Heart right ventricle (tissue), 16 donors: ENCODE results near the gene C5AR2. TPM values are rescaled to one million over a fixed set of nuclear protein-coding genes. Genes with fewer than 3 reads are reported as not detected.
"Not testable (repeated sequence)": the region's sequence is repeated elsewhere in the genome, so short reads cannot be mapped to it uniquely, and the experiment has no call there.

Experiments
- ATAC-seq, 8 donors: fragments of 200-7000 bp; cut with Tn5 transposase; one replicate each; pipeline ENCODE4 v1.9.1; 2020; ENCODE audit warnings: mild to moderate bottlenecking in 8 of 8, moderate library complexity in 8 of 8, moderate number of reproducible peaks in 1 of 8
- DNase-seq, 2 donors: peaks; one replicate each; pipeline ENCODE4 v3.0.0-alpha.2; 2020
- H3K27ac ChIP-seq, 10 donors: fragments of 200-600 bp; sonication (generic) in 2 of 10; one replicate each; pipeline versions ENCODE4 v1.5.0 to v1.8.0; 2020 to 2022; ENCODE audit warnings: mild to moderate bottlenecking in 3 of 10
- H3K27me3 ChIP-seq, 7 donors: fragments of 200-600 bp; one replicate each; pipeline ENCODE4 v1.8.0; 2021 to 2022; ENCODE audit warnings: mild to moderate bottlenecking in 2 of 7
- H3K36me3 ChIP-seq, 9 donors: fragments of 200-600 bp; sonication (generic) in 1 of 9; one replicate each; pipeline versions ENCODE4 v1.5.0 to v1.8.0; 2020 to 2022; ENCODE audit warnings: mild to moderate bottlenecking in 2 of 9
- H3K4me1 ChIP-seq, 9 donors: fragments of 200-600 bp; sonication (generic) in 1 of 9; one replicate each; pipeline versions ENCODE4 v1.5.0 to v1.8.0; 2020 to 2022; ENCODE audit warnings: mild to moderate bottlenecking in 4 of 9
- H3K4me3 ChIP-seq, 10 donors: fragments of 200-600 bp; sonication (generic) in 2 of 10; one replicate each; pipeline versions ENCODE4 v1.5.0 to v1.8.0; 2020 to 2022; ENCODE audit warnings: mild to moderate bottlenecking in 7 of 10, moderate library complexity in 2 of 10
- H3K9me3 ChIP-seq, 11 donors: fragments of 200-600 bp in 10 of 11; sonication (generic) in 2 of 11; one replicate each; pipeline versions ENCODE4 v1.5.0 to v1.8.0; 2013 to 2022; ENCODE audit warnings: mild to moderate bottlenecking in 2 of 11, control low read depth in 1 of 11, moderate library complexity in 1 of 11
- WGBS, 2 donors: extraction: QIAGEN DNeasy Blood & Tissue Kit; methylation state at CpG; one replicate each; pipeline ENCODE4 v1.1.7; 2013; ENCODE audit warnings: inconsistent platforms in 1 of 2; 5-methylcytosine and 5-hydroxymethylcytosine counted together
- intact Hi-C, 10 donors: fragments of 100-400 bp; cut with DNase I; formaldehyde crosslinking; loops; one replicate each; pipeline versions ENCODE4 v1.11.1 to v1.14.2; 2022
- long read RNA-seq, 3 donors: library from polyadenylated mRNA; unstranded; transcript quantifications; one replicate each; pipeline ENCODE4 v2.0.0, GENCODE V29; 2020 to 2021
- polyA plus RNA-seq, 2 donors: library from polyadenylated mRNA; stranded (reverse); fragments of 200-250 nt; gene quantifications; one replicate each; pipeline ENCODE4 v1.2.3, GENCODE V29; 2013
- total RNA-seq, 10 donors: library from RNA; stranded (reverse); fragmentation: NEBNext Ultra II Directional in 3 of 10; extraction: Animal tissue kit (Norgen Biotek cat#: 25700) in 3 of 10; gene quantifications; one replicate each; pipeline versions ENCODE4 v1.2.1 to v1.2.4, GENCODE V29; 2021 to 2023
- TF ChIP-seq, protein P1 (sequence below), 9 donors: fragments of 200-600 bp; sonication (generic) in 2 of 9; IDR thresholded peaks; one replicate each; pipeline versions ENCODE4 v1.5.0 to v1.8.0; 2021 to 2022; ENCODE audit warnings: antibody characterized with exemption in 9 of 9, mild to moderate bottlenecking in 5 of 9, moderate library complexity in 1 of 9
- donor health status: Arrhythmogenic right ventricular cardiomyopathy.
- donor health status: ischemic (EF 13 %, LVEDD 7.1; RV severe dilation, severe dysfunction).
- donor health status: healthy with polysubstance abuse.
- donor health status: DM: no; HTN: yes; CAD: no.
- donor health status: DM: no; HTN: no; CAD: no.
- donor health status: ischemic (EF 25% LVEDD 6.9; RV normal size, moderate dysfunction).
- donor health status: ischemic (EF 25% LVEDD 5.7; RV mildly dilated, moderate dysfunction).
- donor health status: healthy.
- donor health status: DM: yes; HTN: yes; CAD: no.
- donor health status: Ischemic cardiomyopathy.
- donor health status: ischemic (EF 35%, LVEDD 5.7; RV mildly dilated, moderate dysfunction).
- donor health status: nonischemic (EF 11% LVEDD 7.7; RV severe dilation, severe dysfunction).
- donor health status: DM: yes; HTN: yes; CAD: no.
- donor health status: PGD.
- donor health status: ischemic (EF 29% LVEDD 5.4; RV normal size, mild dysfunction).
- donor health status: nonischemic (EF 23%, LVEDD 6.1; RV moderate dilation, normal function).

The C5AR2 gene
- 1 to 10 TPM in 3 of 10 donors, under 1 TPM in 7; 0.28 to 2.3 (median 0.59) TPM for total RNA-seq
- polyA plus RNA-seq: under 1 TPM; 0.22 to 0.51 TPM
- long read RNA-seq, donor 1, partial matches to known transcripts: 0 of 1 reads
- long read RNA-seq, donor 1, other reads (novel, unspliced or antisense): 1 of 1 reads
- long read RNA-seq, donor 2, partial matches to known transcripts: 0 of 1 reads
- long read RNA-seq, donor 2, other reads (novel, unspliced or antisense): 1 of 1 reads
- long read RNA-seq, donor 3: 0 reads

DNA sequence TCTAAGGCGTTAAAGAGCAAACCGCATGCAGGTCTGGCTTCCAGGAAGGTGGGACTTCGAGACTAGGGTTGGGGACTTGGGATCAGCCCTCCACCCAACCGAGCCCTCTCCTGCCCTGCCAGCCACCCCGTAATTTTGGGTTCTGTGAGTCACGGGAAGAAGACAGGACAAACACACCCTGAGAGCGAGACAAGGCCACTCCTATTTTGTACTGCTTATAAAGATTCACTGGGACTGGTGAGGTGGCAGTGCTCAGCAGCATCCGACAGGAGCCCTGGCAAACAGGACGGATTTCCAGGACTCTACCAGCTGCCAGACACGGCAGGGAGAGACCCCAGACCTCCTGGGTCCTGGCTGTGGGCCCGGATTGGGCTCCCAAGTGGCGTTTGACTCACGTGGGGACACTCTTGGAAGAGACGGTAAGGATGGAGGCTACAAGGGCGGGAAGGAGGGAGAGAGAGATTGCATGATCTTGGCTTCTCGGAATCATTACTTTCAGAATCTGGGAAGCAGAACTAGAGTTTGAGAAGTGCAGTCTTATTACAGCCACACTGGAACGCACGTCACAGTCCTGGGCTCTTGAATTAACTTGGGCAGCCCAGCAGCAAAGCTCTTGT lies at the start of gene C5AR2:
TSS of gene C5AR2 (plus strand) at position 245 of the 617 bp plus-strand sequence. CDS start 8,625 bp downstream, outside the sequence.
- Histone ChIP-seq H3K27me3 (peaks cover 0 to 20% (median 0%) of the 10 kb centered on the region in 7 donors), H3K4me1 (peaks cover 0 to 57% (median 0%) of the 10 kb centered on the region in 9 donors), H3K9me3 (no peaks in the 10 kb centered on the region), H3K27ac (peak within 1 kb of the TSS in 5 of 10 donors; percentile 19 to 91 (median 78)), H3K36me3 (no peaks in the 10 kb centered on the region), H3K4me3 (no peak within 1 kb of the TSS)
- TF ChIP-seq, protein P1, sequence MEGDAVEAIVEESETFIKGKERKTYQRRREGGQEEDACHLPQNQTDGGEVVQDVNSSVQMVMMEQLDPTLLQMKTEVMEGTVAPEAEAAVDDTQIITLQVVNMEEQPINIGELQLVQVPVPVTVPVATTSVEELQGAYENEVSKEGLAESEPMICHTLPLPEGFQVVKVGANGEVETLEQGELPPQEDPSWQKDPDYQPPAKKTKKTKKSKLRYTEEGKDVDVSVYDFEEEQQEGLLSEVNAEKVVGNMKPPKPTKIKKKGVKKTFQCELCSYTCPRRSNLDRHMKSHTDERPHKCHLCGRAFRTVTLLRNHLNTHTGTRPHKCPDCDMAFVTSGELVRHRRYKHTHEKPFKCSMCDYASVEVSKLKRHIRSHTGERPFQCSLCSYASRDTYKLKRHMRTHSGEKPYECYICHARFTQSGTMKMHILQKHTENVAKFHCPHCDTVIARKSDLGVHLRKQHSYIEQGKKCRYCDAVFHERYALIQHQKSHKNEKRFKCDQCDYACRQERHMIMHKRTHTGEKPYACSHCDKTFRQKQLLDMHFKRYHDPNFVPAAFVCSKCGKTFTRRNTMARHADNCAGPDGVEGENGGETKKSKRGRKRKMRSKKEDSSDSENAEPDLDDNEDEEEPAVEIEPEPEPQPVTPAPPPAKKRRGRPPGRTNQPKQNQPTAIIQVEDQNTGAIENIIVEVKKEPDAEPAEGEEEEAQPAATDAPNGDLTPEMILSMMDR (IDR thresholded peaks at IDR 0.05): no peak
- WGBS, 2 donors: 46 to 51% methylated on average over 18 of the region's 18 CpGs
- ATAC-seq (peak in 4 of 8 donors; percentile 33 to 41 (median 37)), DNase-seq (no peak)
- intact Hi-C loops: no loop called here

- intact Hi-C loops: loop anchor here in 2 of 10 donors (10.0 kb wide), 1 partner anchor 421 kb away; no protein-coding TSS in a partner anchor
- TF ChIP-seq, protein P1 (IDR thresholded peaks at IDR 0.05): no peak
- Histone ChIP-seq H3K9me3 (no peaks in the 10 kb centered on the region), H3K27me3 (no peaks in the 10 kb centered on the region), H3K36me3 (peaks cover 0 to 4% (median 0%) of the 10 kb centered on the region in 9 donors), H3K4me3 (no peak overlapping the region), H3K4me1 (peaks cover 0 to 17% (median 3%) of the 10 kb centered on the region in 9 donors), H3K27ac (peak overlapping the region in 1 of 10 donors; percentile 15)
- ATAC-seq (peak in 1 of 8 donors; percentile 22), DNase-seq (no peak)
- WGBS, 2 donors: 66 to 73% methylated on average over 10 of the region's 10 CpGs
These were observed 48.4 kb upstream of the C5AR2 start for GRCh38 chr19:47283405-47284059.

DNA sequence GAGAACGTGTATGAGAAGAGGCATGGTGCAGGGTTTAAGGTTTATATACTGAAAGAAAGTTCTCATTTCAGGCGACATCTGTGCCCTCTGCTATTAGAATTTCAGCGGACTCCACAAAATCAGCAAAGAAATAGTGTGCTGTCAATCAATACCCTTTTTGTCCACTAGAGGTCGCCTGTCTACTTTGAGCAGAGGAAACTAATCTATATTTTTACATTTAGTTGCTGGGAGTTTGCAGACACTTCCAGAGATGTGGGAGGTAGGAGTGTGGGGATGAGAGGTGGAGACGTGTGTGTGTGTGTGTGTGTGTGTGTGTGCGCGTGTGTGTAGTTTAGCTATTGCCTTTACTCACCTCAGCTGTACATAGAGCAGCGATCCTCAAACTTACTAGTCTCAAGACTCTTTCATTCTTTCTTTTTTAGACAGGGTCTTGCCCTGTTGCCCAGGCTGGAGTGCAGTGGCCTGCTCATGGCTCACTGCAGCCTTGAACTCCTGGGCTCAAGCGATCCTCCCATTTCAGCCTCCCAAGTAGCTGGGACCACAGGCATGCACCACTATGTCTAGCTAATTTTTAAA lies 47.6 kb upstream of the C5AR2 start:
- H3K27me3 ChIP-seq: no peaks in the 10 kb centered on the region
- no peaks in the 10 kb centered on the region for H3K9me3 ChIP-seq
- no peak overlapping the region for H3K4me3 ChIP-seq
- DNase-seq: peak in 1 of 2 donors; percentile 55
- intact Hi-C loops: loop anchor here in 2 of 10 donors (10.0 kb wide), 1 partner anchor 420 kb away; no protein-coding TSS in a partner anchor
- 39% methylated on average over 9 of the region's 9 CpGs for WGBS, 2 donors
- ATAC-seq: peak in 5 of 8 donors; percentile 20 to 51 (median 27)
- H3K36me3 ChIP-seq: peaks cover 0 to 4% (median 0%) of the 10 kb centered on the region in 9 donors
- TF ChIP-seq, protein P1 (IDR thresholded peaks at IDR 0.05): peak; percentile 74 to 89 (median 82)
- no peak overlapping the region for H3K27ac ChIP-seq
- H3K4me1 ChIP-seq: peaks cover 0 to 13% (median 4%) of the 10 kb centered on the region in 9 donors

DNA sequence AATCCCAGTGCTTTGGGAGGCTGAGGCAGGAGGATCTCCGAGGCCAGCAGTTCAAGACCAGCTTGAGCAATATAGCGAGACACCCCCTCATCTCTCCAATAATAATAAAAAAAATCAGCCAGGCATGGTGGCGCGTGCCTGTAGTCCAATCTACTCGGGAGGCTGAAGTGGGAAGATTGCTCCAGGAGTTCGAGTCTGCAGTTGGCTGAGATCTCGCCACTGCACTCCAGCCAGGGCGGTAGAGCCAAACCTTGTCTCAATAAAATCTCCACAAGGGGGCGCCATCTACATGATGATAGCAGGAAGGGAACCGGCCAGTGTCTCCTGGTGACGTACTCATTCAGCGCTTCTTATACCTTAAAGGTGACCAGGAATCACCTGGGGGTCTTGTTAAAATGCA lies 35.9 kb upstream of the C5AR2 start:
- ATAC-seq (peak; percentile 67 to 88 (median 85)), DNase-seq (peak; percentile 32 to 83)
- H3K4me1 ChIP-seq: peaks cover 0 to 5% (median 0%) of the 10 kb centered on the region in 9 donors
- H3K4me3 ChIP-seq: no peak overlapping the region
- WGBS, 2 donors: 30 to 32% methylated on average over 12 of the region's 12 CpGs
- H3K36me3 ChIP-seq: peaks cover 0 to 16% (median 0%) of the 10 kb centered on the region in 9 donors
- H3K27me3 ChIP-seq: no peaks in the 10 kb centered on the region
- TF ChIP-seq, protein P1 (IDR thresholded peaks at IDR 0.05): peak; percentile 57 to 85 (median 76)
- no peak overlapping the region for H3K27ac ChIP-seq
- H3K9me3 ChIP-seq: no peaks in the 10 kb centered on the region
- intact Hi-C loops: loop anchor here in 6 of 10 donors (1.0 to 10.0 kb wide), 5 partner anchors 95 to 409 kb away; no protein-coding TSS in a partner anchor

DNA sequence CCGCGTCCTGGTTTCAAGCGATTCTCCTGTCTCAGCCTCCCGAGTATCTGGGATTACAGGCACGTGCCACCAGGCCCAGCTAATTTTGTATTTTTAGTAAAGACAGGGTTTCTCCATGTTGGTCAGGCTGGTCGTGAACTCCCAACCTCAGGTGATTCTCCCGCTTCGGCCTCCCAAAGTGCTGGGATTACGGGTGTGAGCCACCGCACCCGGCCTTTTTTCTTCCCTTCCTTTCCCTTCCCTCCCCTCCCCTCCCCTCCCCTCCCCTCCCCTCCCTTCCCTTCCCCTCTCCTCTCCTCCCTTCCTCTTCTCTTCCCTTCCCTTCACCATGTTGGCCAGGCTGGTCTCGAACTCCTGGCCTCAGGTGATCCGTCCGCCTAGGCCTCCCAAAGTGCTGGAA lies 31.1 kb upstream of the C5AR2 start:
- not testable (repeated sequence) for H3K36me3 ChIP-seq, H3K27ac ChIP-seq, DNase-seq, H3K27me3 ChIP-seq, ATAC-seq, H3K4me3 ChIP-seq, H3K9me3 ChIP-seq
- intact Hi-C loops: loop anchor here in 3 of 10 donors (5.0 kb wide), 2 partner anchors 86 to 91 kb away; no protein-coding TSS in a partner anchor
- H3K4me1 ChIP-seq: peaks cover 0 to 11% (median 0%) of the 10 kb centered on the region in 9 donors
- 89 to 92% methylated on average over 13 to 14 of the region's 14 CpGs for WGBS, 2 donors
